GM19395 (cell line): ENCODE measurements around the gene FSTL5.

Experiments
- ATAC-seq: cut with Tn5 transposase; IDR thresholded peaks from one replicate; pipeline ENCODE4 v1.9.1; 2021; ENCODE audit warnings: mild to moderate bottlenecking, moderate library complexity; ENCODE audit not compliant: unreplicated experiment

The FSTL5 gene

GRCh38 chr4:161595230-161595771 is 568.5 kb downstream of the FSTL5 start:
- no peak for ATAC-seq

GRCh38 chr4:161585011-161585410 is 578.8 kb downstream of the FSTL5 start:
- no peak for ATAC-seq

- no peak for ATAC-seq
Measured at GRCh38 chr4:161583549-161583948, 580.3 kb downstream of the FSTL5 start.

GRCh38 chr4:161581262-161582230 is 582.3 kb downstream of the FSTL5 start:
- ATAC-seq, result peak; percentile 67

GRCh38 chr4:161577579-161578301 is 586.1 kb downstream of the FSTL5 start:
- no peak for ATAC-seq

GRCh38 chr4:161573836-161574235 is 590.0 kb downstream of the FSTL5 start:
- ATAC-seq, result no peak

- no peak for ATAC-seq
Measured at GRCh38 chr4:161564230-161564834, 599.5 kb downstream of the FSTL5 start.

- peak; percentile 82 for ATAC-seq
Measured at GRCh38 chr4:161555689-161556660, 607.8 kb downstream of the FSTL5 start.

- ATAC-seq, result no peak
Measured at GRCh38 chr4:161554372-161554990, 609.3 kb downstream of the FSTL5 start.

GRCh38 chr4:161546902-161547301 is 616.9 kb downstream of the FSTL5 start:
- ATAC-seq, result no peak

GRCh38 chr4:161540265-161540664 is 623.5 kb downstream of the FSTL5 start:
- ATAC-seq, result no peak

- no peak for ATAC-seq
Measured at GRCh38 chr4:161538941-161539340, 624.9 kb downstream of the FSTL5 start.

- ATAC-seq, result no peak
Measured at GRCh38 chr4:161530710-161531109, 633.1 kb downstream of the FSTL5 start.

- no peak for ATAC-seq
Measured at GRCh38 chr4:161525121-161525520, 638.7 kb downstream of the FSTL5 start.

- ATAC-seq, result no peak
Measured at GRCh38 chr4:161522031-161522430, 641.8 kb downstream of the FSTL5 start.

GRCh38 chr4:161519611-161520010 is 644.2 kb downstream of the FSTL5 start:
- no peak for ATAC-seq

- ATAC-seq, result no peak
Measured at GRCh38 chr4:161517941-161518340, 645.9 kb downstream of the FSTL5 start.

- no peak for ATAC-seq
Measured at GRCh38 chr4:161505141-161505540, 658.7 kb downstream of the FSTL5 start.

- ATAC-seq, result no peak
Measured at GRCh38 chr4:161498155-161498554, 665.6 kb downstream of the FSTL5 start.

GRCh38 chr4:161486461-161486860 is 677.3 kb downstream of the FSTL5 start:
- ATAC-seq, result no peak
